ENCODE data around the gene NRF1. TPM values are rescaled to one million over a fixed set of nuclear protein-coding genes. Genes with fewer than 3 reads are reported as not detected.

NRF1 gene
- total RNA-seq, 1 donor from 2014 or later, result 16.7 TPM

DNA sequence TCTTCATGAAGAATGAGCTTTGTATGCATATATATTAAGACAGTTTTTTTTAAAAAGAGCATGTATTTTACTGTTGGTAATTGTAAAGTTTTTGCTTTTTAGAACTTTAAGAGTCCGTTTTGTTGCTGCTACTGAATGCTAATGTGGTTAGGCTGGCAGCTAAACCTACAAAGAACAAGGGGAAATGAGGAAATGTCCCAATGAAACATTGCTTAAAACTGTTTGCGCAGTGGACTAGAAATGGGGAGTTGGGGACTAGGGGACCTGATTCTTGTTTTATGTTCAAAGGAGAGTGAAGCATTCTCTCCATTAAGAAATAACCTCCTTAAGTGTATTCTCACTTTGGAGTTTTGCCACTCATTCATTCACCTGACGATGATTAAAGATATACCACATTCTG is 5.7 kb downstream of the NRF1 start:
- Histone ChIP-seq H3K27ac (no peak overlapping the region), H3K4me3 (no peak overlapping the region), H3K9me3 (no peaks in the 10 kb centered on the region), H3K27me3 (ENCODE audit: low read depth) (no peaks in the 10 kb centered on the region), H3K4me1 (peaks cover 65% of the 10 kb centered on the region), H3K36me3 (no peaks in the 10 kb centered on the region)
- no peak for DNase-seq
- ATAC-seq, result peak; percentile 37 to 62
- intact Hi-C loops (cut with DNase I), result no loop called here
- TF ChIP-seq CTCF (IDR thresholded peaks at IDR 0.05), result no peak

DNA sequence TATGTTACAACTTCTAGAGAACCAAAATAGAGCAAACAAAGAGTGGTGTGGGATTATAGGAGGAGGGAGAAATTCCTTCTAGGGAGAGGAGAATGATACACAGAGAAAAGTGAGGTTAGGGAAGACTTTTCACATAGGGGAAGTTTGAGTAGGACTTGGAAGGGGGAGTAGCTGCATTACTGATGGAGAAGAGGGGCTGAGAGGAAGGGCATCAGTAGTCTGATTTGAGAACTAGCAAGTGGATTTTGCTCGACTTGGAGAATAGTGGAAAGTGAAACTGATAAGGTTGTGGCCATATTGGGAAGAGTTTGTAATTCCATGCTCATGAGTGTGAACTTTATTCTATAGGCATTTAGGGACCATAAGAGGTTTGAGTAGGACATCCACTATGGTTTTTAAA is 6.1 kb downstream of the NRF1 start:
- peaks cover 65% of the 10 kb centered on the region for H3K4me1 ChIP-seq
- ATAC-seq, result peak; percentile 10 to 23

DNA sequence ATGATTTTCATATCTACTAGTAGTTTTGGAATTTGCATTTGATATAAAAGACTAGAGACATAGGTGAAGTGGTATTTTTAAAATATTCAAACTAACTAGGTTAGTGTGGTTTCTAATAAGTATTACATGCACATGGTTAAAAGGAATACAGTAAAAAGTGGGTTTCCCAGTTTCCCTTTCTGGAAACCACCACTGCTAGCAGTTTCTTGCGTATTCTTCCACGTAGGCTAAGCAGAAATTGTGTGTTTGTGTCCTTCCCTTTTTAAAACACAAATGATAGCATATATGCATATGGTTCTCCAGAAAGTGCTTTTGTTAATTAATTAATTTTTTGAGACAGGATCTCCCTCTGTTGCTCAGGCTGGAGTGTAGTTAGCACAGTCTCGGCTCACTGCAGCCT is 15.4 kb downstream of the NRF1 start:
- Histone ChIP-seq H3K36me3 (no peaks in the 10 kb centered on the region), H3K27me3 (ENCODE audit: low read depth) (no peaks in the 10 kb centered on the region), H3K4me3 (no peak overlapping the region), H3K4me1 (peaks cover 13% of the 10 kb centered on the region), H3K9me3 (no peaks in the 10 kb centered on the region), H3K27ac (no peak overlapping the region)
- TF ChIP-seq CTCF (IDR thresholded peaks at IDR 0.05), result no peak
- intact Hi-C loops (cut with DNase I), result no loop called here
- DNase-seq, result no peak
- no peak for ATAC-seq

More for the DNA sequence above, 6.1 kb downstream of the NRF1 start:
- no peaks in the 10 kb centered on the region for H3K27me3 ChIP-seq (ENCODE audit: low read depth)
- H3K4me3 ChIP-seq, result no peak overlapping the region
- H3K27ac ChIP-seq, result no peak overlapping the region
- DNase-seq, result no peak
- TF ChIP-seq CTCF (IDR thresholded peaks at IDR 0.05), result no peak
- no peaks in the 10 kb centered on the region for H3K9me3 ChIP-seq
- intact Hi-C loops (cut with DNase I), result no loop called here
- H3K36me3 ChIP-seq, result no peaks in the 10 kb centered on the region

DNA sequence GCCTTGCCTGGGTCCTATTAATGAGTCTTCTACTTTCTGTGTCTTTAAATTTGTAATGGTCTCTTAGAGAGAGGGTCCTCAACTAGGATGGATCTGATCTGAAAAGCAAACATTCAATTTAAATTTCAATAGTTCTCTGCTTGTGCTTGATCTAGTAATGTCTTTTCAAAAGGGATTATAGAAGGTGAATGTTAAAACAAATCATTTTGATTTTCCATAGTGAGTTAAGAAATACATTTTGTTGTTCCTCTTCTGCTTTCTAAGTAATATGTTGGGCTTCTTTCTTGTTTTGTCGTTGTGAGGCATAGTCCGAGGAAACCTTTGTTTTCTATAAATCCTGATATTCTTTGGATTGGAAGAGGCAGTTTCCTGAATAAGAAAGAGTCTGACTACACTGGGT is 18.8 kb downstream of the NRF1 start:
- no peak for DNase-seq
- Histone ChIP-seq H3K4me1 (peaks cover 13% of the 10 kb centered on the region), H3K27me3 (ENCODE audit: low read depth) (no peaks in the 10 kb centered on the region), H3K27ac (no peak overlapping the region), H3K4me3 (no peak overlapping the region), H3K9me3 (no peaks in the 10 kb centered on the region), H3K36me3 (no peaks in the 10 kb centered on the region)
- TF ChIP-seq CTCF (IDR thresholded peaks at IDR 0.05), result no peak
- ATAC-seq, result no peak
- intact Hi-C loops (cut with DNase I), result no loop called here

DNA sequence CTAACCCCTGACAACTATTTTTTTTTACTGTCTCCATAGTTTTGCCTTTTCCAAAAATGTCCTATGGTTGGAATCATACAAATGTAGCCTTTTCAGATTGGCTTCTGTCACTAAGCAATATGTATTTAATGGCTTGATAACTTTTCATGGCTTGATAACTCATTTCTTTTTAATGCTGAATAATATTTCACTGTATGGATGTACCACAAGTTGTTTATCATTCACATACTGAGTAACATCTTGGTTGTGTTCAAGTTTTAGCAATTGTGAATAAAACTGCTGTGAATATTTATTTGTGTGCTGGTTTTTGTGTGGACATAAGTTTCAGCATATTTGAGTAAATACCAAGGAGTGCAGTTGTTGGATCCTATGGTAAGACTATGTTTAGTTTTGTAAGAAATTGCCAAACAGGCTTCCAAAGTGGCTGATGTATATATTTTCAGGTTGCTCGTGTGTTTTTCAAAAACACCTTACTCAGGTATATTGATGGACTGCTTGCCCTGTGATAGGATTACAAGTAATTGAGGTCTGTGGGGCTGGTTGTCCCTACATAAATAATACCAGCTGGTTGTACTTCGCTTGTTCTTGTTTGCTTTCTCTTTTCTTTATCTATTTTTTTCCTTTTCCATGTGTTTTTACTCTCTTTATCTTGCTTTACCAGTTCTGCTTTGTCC is 23.0 kb downstream of the NRF1 start:
- Histone ChIP-seq H3K27ac (no peak overlapping the region), H3K9me3 (no peaks in the 10 kb centered on the region), H3K36me3 (no peaks in the 10 kb centered on the region), H3K4me3 (no peak overlapping the region), H3K27me3 (ENCODE audit: low read depth) (no peaks in the 10 kb centered on the region), H3K4me1 (peaks cover 8% of the 10 kb centered on the region)
- no peak for ATAC-seq
- no peak for DNase-seq
- no peak for TF ChIP-seq CTCF (IDR thresholded peaks at IDR 0.05)
- intact Hi-C loops (cut with DNase I), result no loop called here
